Right renal cortex interstitium (tissue), 3 donors: ENCODE measurements around the gene EIF2A. TPM values are rescaled to one million over a fixed set of nuclear protein-coding genes. Genes with fewer than 3 reads are reported as not detected.
"Not testable (repeated sequence)": the region's sequence is repeated elsewhere in the genome, so short reads cannot be mapped to it uniquely, and the experiment has no call there.

Experiments
- DNase-seq, 3 donors: peaks; one replicate each; pipeline ENCODE4 v3.0.0-alpha.2; 2013; ENCODE audit warnings: low read depth in 3 of 3, low spot score in 2 of 3
- polyA plus RNA-seq, 3 donors: library from polyadenylated mRNA; unstranded; fragments of 120-200 nt; gene quantifications; one replicate each; pipeline ENCODE4 v1.2.1, GENCODE V29; 2013; ENCODE audit not compliant: insufficient read length in 3 of 3

The EIF2A gene
- polyA plus RNA-seq: 100 to 1,000 TPM; 161 to 205 (median 164) TPM

GRCh38 chr3:150546226-150547044, at the start of gene EIF2A, which contains the start of gene SERP1:
TSS of gene EIF2A (plus strand) at chr3:150546787. CDS start at chr3:150546803, 16 bp downstream.
TSS of gene SERP1 (minus strand) at chr3:150546496. CDS start at chr3:150546135, 361 bp downstream.
- peak; percentile 98 to 99 (median 98) for DNase-seq

- no peak for DNase-seq
These were observed 48.6 kb upstream of the EIF2A start for GRCh38 chr3:150497956-150498355.

- DNase-seq: not testable (repeated sequence)
These were observed 45.6 kb upstream of the EIF2A start for GRCh38 chr3:150500960-150501359.

- no peak for DNase-seq
These were observed 43.0 kb upstream of the EIF2A start for GRCh38 chr3:150503402-150504099.

- DNase-seq: no peak
These were observed 42.1 kb upstream of the EIF2A start for GRCh38 chr3:150504483-150504882.

- DNase-seq: no peak
These were observed 38.2 kb upstream of the EIF2A start for GRCh38 chr3:150508401-150508800.

GRCh38 chr3:150509780-150510179, 36.8 kb upstream of the EIF2A start:
- DNase-seq: no peak

- no peak for DNase-seq
These were observed 35.3 kb upstream of the EIF2A start for GRCh38 chr3:150511122-150511821.

GRCh38 chr3:150515210-150515609, 31.4 kb upstream of the EIF2A start:
- no peak for DNase-seq

- DNase-seq: no peak
These were observed 27.6 kb upstream of the EIF2A start for GRCh38 chr3:150519026-150519425.

GRCh38 chr3:150520408-150520807, 26.2 kb upstream of the EIF2A start:
- no peak for DNase-seq

GRCh38 chr3:150521463-150521862, 25.1 kb upstream of the EIF2A start:
- no peak for DNase-seq

- DNase-seq: no peak
These were observed 23.0 kb upstream of the EIF2A start for GRCh38 chr3:150523538-150523937.

- no peak for DNase-seq
These were observed 18.9 kb upstream of the EIF2A start for GRCh38 chr3:150527464-150528255.

- DNase-seq: peak in 1 of 3 donors; percentile 15
These were observed 18.2 kb upstream of the EIF2A start for GRCh38 chr3:150528354-150528797.

GRCh38 chr3:150531775-150532174, 14.8 kb upstream of the EIF2A start:
- DNase-seq: no peak

- no peak for DNase-seq
These were observed 11.4 kb upstream of the EIF2A start for GRCh38 chr3:150535204-150535603.

GRCh38 chr3:150538324-150539208, 8.0 kb upstream of the EIF2A start:
- DNase-seq: no peak

- DNase-seq: no peak
These were observed 6.3 kb upstream of the EIF2A start for GRCh38 chr3:150540297-150540696.
